HUES64 (cell line): Measurements from ENCODE around the gene IRF2BP1.
A peak's percentile ranks its signal among the peaks of the same experiment; 100 is the strongest.

Source experiments
- H3K27ac ChIP-seq: 2 replicates; pipeline ENCODE4 v1.7.0; 2013; ENCODE audit warnings: low read depth, low read length, inconsistent platforms
- H3K27me3 ChIP-seq: 2 replicates; pipeline ENCODE4 v1.6.1; 2013; ENCODE audit warnings: mild to moderate bottlenecking, low read length; ENCODE audit not compliant: insufficient read depth
- H3K36me3 ChIP-seq: 2 replicates; pipeline ENCODE4 v1.6.1; 2013; ENCODE audit warnings: mild to moderate bottlenecking, low read length; ENCODE audit not compliant: insufficient read depth
- H3K4me1 ChIP-seq: 2 replicates; pipeline ENCODE4 v1.6.1; 2013; ENCODE audit warnings: mild to moderate bottlenecking, low read length, moderate library complexity; ENCODE audit not compliant: insufficient read depth
- H3K4me3 ChIP-seq: 2 replicates; pipeline ENCODE4 v1.5.1; 2013; ENCODE audit warnings: mild to moderate bottlenecking, low read length, moderate library complexity
- H3K9ac ChIP-seq: 2 replicates; pipeline ENCODE4 v1.6.1; 2013; ENCODE audit warnings: mild to moderate bottlenecking, low read depth, low read length
- H3K9me3 ChIP-seq: 2 replicates; pipeline ENCODE4 v1.6.1; 2013; ENCODE audit warnings: low read depth, low read length; ENCODE audit not compliant: insufficient read depth
- WGBS: fragments of 150-250, 120-280 bp; methylation state at CpG from one replicate; pipeline ENCODE4 v1.1.7; 2013; ENCODE audit warnings: missing lambda C conversion rate; 5-methylcytosine and 5-hydroxymethylcytosine counted together

IRF2BP1 gene

GRCh38 chr19:45865269-45865948 is 20.5 kb downstream of the IRF2BP1 start:
- Histone ChIP-seq H3K4me3 (peak overlapping the region; percentile 67), H3K36me3 (peaks cover 6% of the 10 kb centered on the region; the same call in 1 of the 2 replicates), H3K27ac (no peak overlapping the region), H3K27me3 (peaks cover 3% of the 10 kb centered on the region; the same call in 1 of the 2 replicates), H3K9ac (no peak overlapping the region; the same call in 1 of the 2 replicates), H3K9me3 (no peaks in the 10 kb centered on the region), H3K4me1 (peaks cover 14% of the 10 kb centered on the region; the same call in 1 of the 2 replicates)
- 76% methylated on average over 8 of the region's 9 CpGs for WGBS

GRCh38 chr19:45864629-45865082 is 21.3 kb downstream of the IRF2BP1 start:
- Histone ChIP-seq H3K4me3 (peak overlapping the region; percentile 67), H3K9ac (peak overlapping the region; percentile 86), H3K36me3 (peaks cover 13% of the 10 kb centered on the region), H3K4me1 (peaks cover 14% of the 10 kb centered on the region; the same call in 1 of the 2 replicates), H3K27ac (peak overlapping the region; percentile 63), H3K27me3 (peaks cover 3% of the 10 kb centered on the region; the same call in 1 of the 2 replicates), H3K9me3 (no peaks in the 10 kb centered on the region)
- 12% methylated on average over 12 of the region's 12 CpGs for WGBS

- Histone ChIP-seq H3K36me3 (peaks cover 19% of the 10 kb centered on the region), H3K9ac (peak within 1 kb of the TSS; percentile 86), H3K4me1 (peaks cover 14% of the 10 kb centered on the region; the same call in 1 of the 2 replicates), H3K9me3 (no peaks in the 10 kb centered on the region), H3K27me3 (peaks cover 3% of the 10 kb centered on the region; the same call in 1 of the 2 replicates), H3K27ac (peak within 1 kb of the TSS; percentile 63), H3K4me3 (peak within 1 kb of the TSS; percentile 67)
- under 1% methylated on average over 71 of the region's 71 CpGs for WGBS
Measured at GRCh38 chr19:45863840-45864628, 21.9 kb downstream of the IRF2BP1 start, which contains the start of gene FOXA3. FOXA3 (plus strand) TSS chr19:45864326; CDS start chr19:45864457, 131 bp downstream.

- 7% methylated on average over 22 of the region's 22 CpGs for WGBS
- Histone ChIP-seq H3K27ac (no peak overlapping the region; the same call in 1 of the 2 replicates), H3K36me3 (peaks cover 24% of the 10 kb centered on the region), H3K4me3 (peak overlapping the region; percentile 67), H3K9ac (no peak overlapping the region), H3K4me1 (peaks cover 14% of the 10 kb centered on the region; the same call in 1 of the 2 replicates), H3K27me3 (peaks cover 3% of the 10 kb centered on the region; the same call in 1 of the 2 replicates), H3K9me3 (no peaks in the 10 kb centered on the region)
Measured at GRCh38 chr19:45863335-45863839, 22.6 kb downstream of the IRF2BP1 start.

- Histone ChIP-seq H3K9ac (peak within 1 kb of the TSS; percentile 86), H3K4me3 (peak within 1 kb of the TSS; percentile 67), H3K27ac (peak within 1 kb of the TSS; percentile 86), H3K27me3 (peaks cover 3% of the 10 kb centered on the region; the same call in 1 of the 2 replicates), H3K9me3 (no peaks in the 10 kb centered on the region), H3K4me1 (peaks cover 14% of the 10 kb centered on the region; the same call in 1 of the 2 replicates), H3K36me3 (peaks cover 28% of the 10 kb centered on the region)
- under 1% methylated on average over 65 of the region's 65 CpGs for WGBS
Measured at GRCh38 chr19:45862564-45863334, 23.2 kb downstream of the IRF2BP1 start, which contains the start of gene SYMPK. SYMPK (minus strand) TSS chr19:45863147; CDS start chr19:45854495, 8,652 bp downstream.

- WGBS, result 3% methylated on average over 11 of the region's 11 CpGs
- Histone ChIP-seq H3K27ac (peak overlapping the region; percentile 86), H3K4me1 (peaks cover 14% of the 10 kb centered on the region; the same call in 1 of the 2 replicates), H3K9me3 (no peaks in the 10 kb centered on the region), H3K27me3 (peaks cover 3% of the 10 kb centered on the region; the same call in 1 of the 2 replicates), H3K36me3 (peaks cover 28% of the 10 kb centered on the region), H3K4me3 (peak overlapping the region; percentile 67), H3K9ac (peak overlapping the region; percentile 86)
Measured at GRCh38 chr19:45862271-45862563, 23.7 kb downstream of the IRF2BP1 start.

- 91% methylated on average over 13 of the region's 15 CpGs for WGBS
- H3K4me3 ChIP-seq, result no peak overlapping the region
- no peak overlapping the region for H3K27ac ChIP-seq
- H3K27me3 ChIP-seq, result peaks cover 3% of the 10 kb centered on the region; the same call in 1 of the 2 replicates
- H3K9ac ChIP-seq, result no peak overlapping the region
- H3K36me3 ChIP-seq, result peaks cover 36% of the 10 kb centered on the region
- 0 out of 2 replicates have a peak, but pooled peaks cover 7% of the 10 kb centered on the region for H3K4me1 ChIP-seq
- no peaks in the 10 kb centered on the region for H3K9me3 ChIP-seq
Measured at GRCh38 chr19:45860359-45861259, 25.3 kb downstream of the IRF2BP1 start.

- WGBS, result 96% methylated on average over 16 of the region's 16 CpGs
- Histone ChIP-seq H3K4me3 (no peak overlapping the region), H3K9ac (no peak overlapping the region), H3K36me3 (peaks cover 80% of the 10 kb centered on the region), H3K27ac (no peak overlapping the region), H3K27me3 (no peaks in the 10 kb centered on the region), H3K4me1 (no peaks in the 10 kb centered on the region), H3K9me3 (no peaks in the 10 kb centered on the region)
Measured at GRCh38 chr19:45854167-45854778, 31.7 kb downstream of the IRF2BP1 start.

- H3K27ac ChIP-seq, result no peak overlapping the region
- H3K9ac ChIP-seq, result no peak overlapping the region
- peaks cover 82% of the 10 kb centered on the region for H3K36me3 ChIP-seq
- H3K4me3 ChIP-seq, result no peak overlapping the region
- no peaks in the 10 kb centered on the region for H3K27me3 ChIP-seq
- WGBS, result 93% methylated on average over 7 of the region's 7 CpGs
- no peaks in the 10 kb centered on the region for H3K4me1 ChIP-seq
- no peaks in the 10 kb centered on the region for H3K9me3 ChIP-seq
Measured at GRCh38 chr19:45852983-45853382, 33.0 kb downstream of the IRF2BP1 start.
